Mesenchymal stem cell (in vitro differentiated cells and primary cell): ENCODE data around the gene USH2A.
A peak's percentile ranks its signal among the peaks of the same experiment; 100 is the strongest.

ENCODE experiments used
- DNase-seq: peaks from one replicate; pipeline ENCODE4 v3.0.0-alpha.2; 2013
- H2AFZ ChIP-seq: one replicate; pipeline ENCODE4 v1.6.1; 2013; ENCODE audit warnings: low read depth, mild to moderate bottlenecking, control low read depth, inconsistent platforms, low read length, moderate library complexity
- H2AK5ac ChIP-seq: 2 replicates; pipeline ENCODE4 v1.6.1; 2013; ENCODE audit warnings: low read length, moderate library complexity, mild to moderate bottlenecking, inconsistent platforms; ENCODE audit not compliant: severe bottlenecking
- H2BK120ac ChIP-seq: one replicate; pipeline ENCODE4 v1.6.1; 2013; ENCODE audit warnings: low read depth, mild to moderate bottlenecking, inconsistent platforms, low read length, moderate library complexity
- H2BK12ac ChIP-seq, 2 experiments: one replicate each; pipeline ENCODE4 v1.6.1; 2013; ENCODE audit warnings: inconsistent platforms in 2 of 2, low read length in 2 of 2, mild to moderate bottlenecking in 2 of 2, moderate library complexity in 2 of 2, control low read depth in 1 of 2
- H2BK15ac ChIP-seq: one replicate; pipeline ENCODE4 v1.6.1; 2013; ENCODE audit warnings: mild to moderate bottlenecking, low read depth, inconsistent platforms; ENCODE audit not compliant: poor library complexity, severe bottlenecking
- H2BK5ac ChIP-seq: 2 replicates; pipeline ENCODE4 v1.6.1; 2013; ENCODE audit warnings: low read depth, mild to moderate bottlenecking, low read length, control low read depth, inconsistent platforms; ENCODE audit not compliant: poor library complexity, severe bottlenecking
- H3K14ac ChIP-seq, 2 experiments: one replicate each; pipeline ENCODE4 v1.6.1; 2013; ENCODE audit warnings: inconsistent platforms in 2 of 2, low read length in 2 of 2, control low read depth in 1 of 2, mild to moderate bottlenecking in 1 of 2, moderate library complexity in 1 of 2
- H3K18ac ChIP-seq, 2 experiments: one replicate each; pipeline ENCODE4 v1.6.1; 2013; ENCODE audit warnings: inconsistent platforms in 2 of 2, low read length in 2 of 2, control low read depth in 1 of 2, low read depth in 1 of 2, mild to moderate bottlenecking in 1 of 2
- H3K23ac ChIP-seq, 2 experiments: one replicate each; pipeline ENCODE4 v1.6.1; 2013; ENCODE audit warnings: inconsistent platforms in 2 of 2, low read length in 2 of 2, mild to moderate bottlenecking in 2 of 2, moderate library complexity in 2 of 2, control low read depth in 1 of 2
- H3K27ac ChIP-seq: 2 replicates; pipeline ENCODE4 v1.5.1; 2013; ENCODE audit warnings: mild to moderate bottlenecking, moderate library complexity, low read length, control low read depth, inconsistent platforms; ENCODE audit not compliant: poor library complexity, severe bottlenecking
- H3K27me3 ChIP-seq, 2 experiments: 2 replicates each; pipeline versions ENCODE4 v1.6.1 to v1.7.0; 2013; ENCODE audit warnings: low read length in 2 of 2, mild to moderate bottlenecking in 2 of 2, moderate library complexity in 2 of 2, control low read depth in 1 of 2, inconsistent platforms in 1 of 2; ENCODE audit not compliant: control insufficient read depth in 1 of 2, insufficient read depth in 1 of 2
- H3K36me3 ChIP-seq, 2 experiments: 2 replicates each; pipeline versions ENCODE4 v1.6.1 to v1.7.0; 2013; ENCODE audit warnings: low read length in 2 of 2, control low read depth in 1 of 2, inconsistent platforms in 1 of 2, low read depth in 1 of 2, mild to moderate bottlenecking in 1 of 2; ENCODE audit not compliant: insufficient read depth in 2 of 2, control insufficient read depth in 1 of 2
- H3K4ac ChIP-seq, 2 experiments: one replicate each; pipeline ENCODE4 v1.6.1; 2013; ENCODE audit warnings: inconsistent platforms in 2 of 2, low read length in 2 of 2, mild to moderate bottlenecking in 2 of 2, moderate library complexity in 2 of 2, control low read depth in 1 of 2, low read depth in 1 of 2
- H3K4me1 ChIP-seq: 2 replicates; pipeline ENCODE4 v1.6.1; 2013; ENCODE audit warnings: low read depth, low read length, control low read depth; ENCODE audit not compliant: control insufficient read depth, insufficient read depth
- H3K4me2 ChIP-seq: 2 replicates; pipeline ENCODE4 v1.6.1; 2013; ENCODE audit warnings: low read length, mild to moderate bottlenecking, inconsistent platforms; ENCODE audit not compliant: poor library complexity, severe bottlenecking
- H3K4me3 ChIP-seq, 2 experiments: 2 replicates each; pipeline versions ENCODE4 v1.5.1 to v1.7.0; 2013; ENCODE audit warnings: low read length in 2 of 2, mild to moderate bottlenecking in 2 of 2, control low read depth in 1 of 2, low read depth in 1 of 2; ENCODE audit not compliant: insufficient read depth in 1 of 2
- H3K79me1 ChIP-seq: replicated peaks from 2 replicates; pipeline ENCODE4 v1.6.1; 2013; ENCODE audit warnings: mild to moderate bottlenecking, control low read depth, low read length, inconsistent platforms; ENCODE audit not compliant: poor library complexity, severe bottlenecking
- H3K9ac ChIP-seq: 2 replicates; pipeline ENCODE4 v1.7.0; 2013; ENCODE audit warnings: mild to moderate bottlenecking, low read length, moderate library complexity
- H3K9me3 ChIP-seq: 2 replicates; pipeline ENCODE4 v1.7.0; 2013; ENCODE audit warnings: mild to moderate bottlenecking, low read length; ENCODE audit not compliant: control insufficient read depth
- H4K8ac ChIP-seq: one replicate; pipeline ENCODE4 v1.6.1; 2013; ENCODE audit warnings: inconsistent platforms, mild to moderate bottlenecking, low read length, moderate library complexity
- H4K91ac ChIP-seq: one replicate; pipeline ENCODE4 v1.6.1; 2013; ENCODE audit warnings: mild to moderate bottlenecking, low read length, inconsistent platforms
- WGBS: methylation state at CpG from one replicate; pipeline ENCODE4 v1.1.7; 2013; ENCODE audit warnings: mixed read lengths; 5-methylcytosine and 5-hydroxymethylcytosine counted together

The USH2A gene

GRCh38 chr1:215957663-215958062 lies 465.6 kb downstream of the USH2A start:
- H2BK15ac ChIP-seq, result no peak overlapping the region
- DNase-seq, result peak; percentile 56
- H2AK5ac ChIP-seq, result no peak overlapping the region
- H3K36me3 ChIP-seq, result no peaks in the 10 kb centered on the region
- no peak overlapping the region for H3K23ac ChIP-seq
- peak overlapping the region; percentile 66 for H3K9ac ChIP-seq
- no peaks in the 10 kb centered on the region for H3K9me3 ChIP-seq
- no peaks in the 10 kb centered on the region for H3K79me1 ChIP-seq
- H3K27ac ChIP-seq, result no peak overlapping the region
- H2BK5ac ChIP-seq, result no peak overlapping the region
- no peak overlapping the region for H3K4ac ChIP-seq
- no peaks in the 10 kb centered on the region for H3K4me1 ChIP-seq
- no peaks in the 10 kb centered on the region for H3K27me3 ChIP-seq
- H2AFZ ChIP-seq, result no peak overlapping the region
- no peak overlapping the region for H3K18ac ChIP-seq
- no peak overlapping the region for H2BK120ac ChIP-seq
- H3K4me3 ChIP-seq, result peak overlapping the region in 1 of 2 experiments; percentile 57
- 54% methylated on average over 7 of the region's 7 CpGs for WGBS
- H3K14ac ChIP-seq, result no peak overlapping the region
- no peak overlapping the region for H4K91ac ChIP-seq
- H2BK12ac ChIP-seq, result no peak overlapping the region
- no peak overlapping the region for H4K8ac ChIP-seq
- no peak overlapping the region for H3K4me2 ChIP-seq

GRCh38 chr1:215932558-215932957 lies 490.7 kb downstream of the USH2A start:
- H3K18ac ChIP-seq, result no peak overlapping the region
- H3K4me3 ChIP-seq, result no peak overlapping the region
- H4K8ac ChIP-seq, result no peak overlapping the region
- H3K4me2 ChIP-seq, result no peak overlapping the region
- H3K79me1 ChIP-seq, result no peaks in the 10 kb centered on the region
- no peak overlapping the region for H3K23ac ChIP-seq
- no peak overlapping the region for H2BK12ac ChIP-seq
- DNase-seq, result no peak
- H3K27me3 ChIP-seq, result no peaks in the 10 kb centered on the region
- no peak overlapping the region for H3K9ac ChIP-seq
- no peaks in the 10 kb centered on the region for H3K9me3 ChIP-seq
- no peaks in the 10 kb centered on the region for H3K4me1 ChIP-seq
- no peak overlapping the region for H3K14ac ChIP-seq
- H3K4ac ChIP-seq, result no peak overlapping the region
- WGBS, result 89% methylated on average over 1 of the region's 3 CpGs
- H3K27ac ChIP-seq, result no peak overlapping the region
- no peak overlapping the region for H2AK5ac ChIP-seq
- no peak overlapping the region for H2BK15ac ChIP-seq
- no peak overlapping the region for H2BK120ac ChIP-seq
- no peak overlapping the region for H2BK5ac ChIP-seq
- H4K91ac ChIP-seq, result no peak overlapping the region
- H3K36me3 ChIP-seq, result no peaks in the 10 kb centered on the region
- no peak overlapping the region for H2AFZ ChIP-seq

- H3K79me1 ChIP-seq, result no peaks in the 10 kb centered on the region
- DNase-seq, result no peak
- no peak overlapping the region for H4K8ac ChIP-seq
- no peak overlapping the region for H3K27ac ChIP-seq
- no peak overlapping the region for H2BK120ac ChIP-seq
- no peak overlapping the region for H2BK15ac ChIP-seq
- H3K14ac ChIP-seq, result no peak overlapping the region
- H3K23ac ChIP-seq, result no peak overlapping the region
- H3K27me3 ChIP-seq, result no peaks in the 10 kb centered on the region
- H2AFZ ChIP-seq, result no peak overlapping the region
- 98% methylated on average over 7 of the region's 12 CpGs for WGBS
- no peak overlapping the region for H3K18ac ChIP-seq
- no peak overlapping the region for H2BK5ac ChIP-seq
- H3K9me3 ChIP-seq, result no peaks in the 10 kb centered on the region
- H4K91ac ChIP-seq, result no peak overlapping the region
- H3K9ac ChIP-seq, result no peak overlapping the region
- H3K36me3 ChIP-seq, result no peaks in the 10 kb centered on the region
- H3K4me3 ChIP-seq, result no peak overlapping the region
- H2BK12ac ChIP-seq, result no peak overlapping the region
- no peaks in the 10 kb centered on the region for H3K4me1 ChIP-seq
- no peak overlapping the region for H3K4ac ChIP-seq
- H3K4me2 ChIP-seq, result no peak overlapping the region
- no peak overlapping the region for H2AK5ac ChIP-seq
Observed at GRCh38 chr1:215926670-215927069, 496.6 kb downstream of the USH2A start.

GRCh38 chr1:215923129-215923824 lies 500.0 kb downstream of the USH2A start:
- H2BK15ac ChIP-seq, result no peak overlapping the region
- no peak overlapping the region for H3K14ac ChIP-seq
- no peak overlapping the region for H4K8ac ChIP-seq
- no peak overlapping the region for H2AFZ ChIP-seq
- H2BK12ac ChIP-seq, result no peak overlapping the region
- no peak overlapping the region for H3K4me3 ChIP-seq
- no peak overlapping the region for H2BK120ac ChIP-seq
- H2AK5ac ChIP-seq, result no peak overlapping the region
- H3K4me1 ChIP-seq, result no peaks in the 10 kb centered on the region
- H3K27me3 ChIP-seq, result no peaks in the 10 kb centered on the region
- no peak overlapping the region for H3K18ac ChIP-seq
- H3K4ac ChIP-seq, result no peak overlapping the region
- no peaks in the 10 kb centered on the region for H3K79me1 ChIP-seq
- no peaks in the 10 kb centered on the region for H3K9me3 ChIP-seq
- peak; percentile 23 for DNase-seq
- no peak overlapping the region for H2BK5ac ChIP-seq
- WGBS, result 96% methylated on average over 3 of the region's 3 CpGs
- no peak overlapping the region for H4K91ac ChIP-seq
- H3K4me2 ChIP-seq, result no peak overlapping the region
- H3K36me3 ChIP-seq, result no peaks in the 10 kb centered on the region
- H3K9ac ChIP-seq, result no peak overlapping the region
- no peak overlapping the region for H3K27ac ChIP-seq
- no peak overlapping the region for H3K23ac ChIP-seq
